GM20431 (cell line): ENCODE results near the gene VWA5B1.
"Not testable (repeated sequence)": the region's sequence is repeated elsewhere in the genome, so short reads cannot be mapped to it uniquely, and the experiment has no call there.

ENCODE experiments used
- in situ Hi-C: fragments of 300-500 bp; cut with MseI, MboI; formaldehyde crosslinking; loops from one replicate; pipeline ENCODE4 v1.15.0; 2020; ENCODE audit warnings: low sequenced_read_pairs; ENCODE audit not compliant: unreplicated experiment

Gene VWA5B1

DNA sequence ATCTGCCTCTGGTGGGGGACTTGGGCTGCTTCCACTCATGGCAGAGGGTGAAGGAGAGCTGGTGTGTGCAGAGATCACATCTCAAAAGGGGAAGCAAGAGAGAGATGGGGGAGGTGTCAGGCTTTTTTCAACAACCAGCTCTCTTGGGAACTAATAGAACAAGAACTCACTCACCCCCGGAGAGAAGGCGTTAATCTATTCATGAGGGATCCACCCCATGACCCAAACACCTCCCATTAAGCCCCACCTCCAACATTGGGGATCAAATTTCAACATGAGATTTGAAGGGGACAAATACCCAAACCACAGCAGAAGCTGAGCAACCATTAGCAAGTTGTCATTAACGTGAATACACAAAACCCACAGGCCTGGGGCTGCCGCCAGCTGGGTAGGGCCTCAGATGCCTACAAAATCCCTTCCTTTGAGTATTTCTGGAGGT, 12.0 kb upstream of the VWA5B1 start:
- in situ Hi-C loops: no loop called here

DNA sequence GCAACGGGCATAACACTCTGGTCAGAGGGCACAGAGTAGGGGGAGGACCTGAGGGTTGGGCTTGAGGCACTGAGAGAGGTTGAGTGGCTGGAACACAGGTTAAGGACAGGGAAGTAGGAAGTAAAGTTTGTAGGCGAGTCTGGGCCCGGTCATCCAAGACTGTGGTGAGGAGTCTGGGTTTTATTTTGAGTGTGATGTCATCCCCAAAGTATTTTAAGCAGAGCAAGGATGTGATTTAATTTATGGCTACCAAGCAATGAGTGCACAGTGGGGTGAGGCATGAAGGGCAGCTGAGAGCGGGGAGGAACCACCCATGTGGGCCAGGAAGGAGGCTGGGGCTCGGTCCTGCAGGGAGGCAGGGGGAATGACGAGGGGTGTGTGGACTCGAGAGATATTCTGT, 11.2 kb upstream of the VWA5B1 start:
- in situ Hi-C loops: no loop called here

DNA sequence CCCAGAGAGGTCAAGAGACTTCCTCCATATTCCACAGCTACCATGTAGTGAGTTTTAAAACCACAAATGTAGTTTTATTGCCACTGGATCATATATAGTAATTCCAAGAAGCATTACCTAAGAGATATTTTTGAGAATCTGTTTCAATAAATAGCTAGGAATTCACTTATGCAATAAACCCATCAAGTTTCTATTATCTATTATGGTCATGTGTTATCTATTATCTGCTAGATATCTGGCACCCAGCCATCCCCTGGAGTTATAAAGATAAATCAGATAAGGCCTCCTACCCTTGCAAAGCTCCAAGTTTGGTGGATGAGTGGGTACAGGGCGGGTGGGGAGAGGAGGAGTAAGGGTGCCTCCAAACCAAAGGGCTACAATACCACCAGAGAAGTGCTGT, 10.3 kb upstream of the VWA5B1 start:
- in situ Hi-C loops: no loop called here

DNA sequence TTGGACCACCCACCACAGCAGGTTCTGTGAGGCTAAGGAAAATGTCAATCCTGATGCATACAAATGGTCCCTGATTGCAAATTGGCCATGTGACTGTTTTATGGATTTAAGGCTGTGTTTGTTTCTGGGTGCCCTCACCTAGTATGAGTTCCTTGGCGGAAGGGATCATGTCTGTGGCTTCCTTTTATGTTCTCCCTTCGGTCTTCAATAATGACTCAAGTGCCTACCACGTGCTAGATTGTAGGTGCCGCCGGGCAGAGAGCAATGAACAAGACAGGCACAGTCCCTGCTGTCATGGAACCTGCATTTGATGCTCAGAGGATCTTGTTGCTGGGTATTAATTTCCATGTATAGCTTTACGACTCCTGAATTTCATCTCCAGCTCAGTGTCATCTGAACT, 9.8 kb upstream of the VWA5B1 start:
- in situ Hi-C loops: no loop called here

DNA sequence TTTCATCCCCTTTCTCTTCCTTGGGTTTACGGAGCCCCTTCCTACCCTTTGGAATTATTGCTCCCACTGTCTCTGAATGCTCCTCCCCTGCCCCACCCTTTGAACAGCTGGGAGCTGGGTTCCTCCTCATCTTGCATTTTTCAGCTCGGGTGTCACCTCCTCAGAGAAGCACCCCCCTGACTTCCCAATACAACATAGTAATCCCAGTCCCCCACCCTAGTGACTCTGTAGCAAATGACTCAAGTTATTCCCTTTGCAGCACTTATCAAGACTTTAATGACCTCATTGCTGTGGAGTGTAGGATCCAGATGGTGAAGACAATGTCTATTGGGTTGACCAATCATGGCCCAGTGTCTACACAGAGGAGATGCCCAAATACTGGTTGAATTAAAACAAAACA, 8.9 kb upstream of the VWA5B1 start:
- in situ Hi-C loops: no loop called here

DNA sequence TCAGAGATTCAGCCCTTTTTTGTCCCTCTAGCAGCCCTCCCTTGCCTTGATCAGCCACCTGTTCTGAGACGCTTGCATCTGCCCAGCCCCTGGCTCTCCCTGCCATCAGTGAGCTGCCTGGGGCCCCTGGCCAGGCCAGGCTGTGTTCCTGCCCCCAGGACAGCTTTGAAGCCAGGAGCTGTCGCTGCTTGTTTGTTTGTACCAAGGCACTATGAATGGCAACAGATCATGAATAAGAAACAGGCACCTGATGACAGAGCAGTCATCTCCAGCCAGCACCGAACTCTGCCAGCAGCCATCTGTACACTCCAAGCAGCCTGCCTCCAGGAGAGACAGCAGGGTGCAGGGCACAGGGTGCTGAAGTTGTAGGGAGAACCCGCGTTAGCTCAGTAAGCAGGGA, 8.1 kb upstream of the VWA5B1 start:
- in situ Hi-C loops: no loop called here

DNA sequence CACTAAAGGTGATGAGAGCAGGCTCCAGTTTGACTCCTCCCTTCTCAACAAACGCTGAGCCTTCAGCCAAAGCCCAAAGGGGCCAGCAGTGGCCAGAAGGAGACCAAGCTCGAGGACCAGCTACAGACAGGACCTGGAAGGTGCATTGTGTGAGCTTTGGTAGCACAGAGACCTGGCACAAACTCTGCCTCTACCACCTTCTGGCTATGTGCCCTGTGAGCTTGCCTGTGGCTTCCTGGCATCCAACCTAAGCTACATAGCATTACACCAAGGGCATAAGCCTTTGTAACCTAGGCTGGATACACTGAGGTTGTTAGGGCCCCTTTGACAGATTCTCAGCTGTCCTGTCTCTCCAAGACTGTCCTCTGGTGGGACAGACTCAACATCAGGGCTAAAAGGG, 6.6 kb upstream of the VWA5B1 start:
- in situ Hi-C loops: no loop called here

DNA sequence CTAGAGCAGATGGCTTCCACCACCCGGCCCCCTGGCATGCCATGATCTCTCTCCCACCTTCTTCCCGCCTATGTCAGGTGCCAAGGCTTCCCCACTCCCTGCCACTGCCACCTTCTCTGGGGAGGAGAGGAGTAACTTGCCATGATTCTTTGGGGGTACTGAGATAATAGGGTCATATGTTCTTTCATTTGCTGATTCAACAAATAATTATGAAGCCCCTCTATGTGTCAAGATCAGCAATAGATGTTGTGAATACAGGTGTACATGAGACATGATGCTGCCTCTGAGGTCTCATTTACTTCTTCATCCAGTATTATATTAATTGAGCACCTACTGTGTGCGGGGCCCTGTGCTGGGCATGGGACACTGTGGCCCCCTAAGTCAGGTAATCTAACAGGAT, 6.0 kb upstream of the VWA5B1 start:
- in situ Hi-C loops: no loop called here

DNA sequence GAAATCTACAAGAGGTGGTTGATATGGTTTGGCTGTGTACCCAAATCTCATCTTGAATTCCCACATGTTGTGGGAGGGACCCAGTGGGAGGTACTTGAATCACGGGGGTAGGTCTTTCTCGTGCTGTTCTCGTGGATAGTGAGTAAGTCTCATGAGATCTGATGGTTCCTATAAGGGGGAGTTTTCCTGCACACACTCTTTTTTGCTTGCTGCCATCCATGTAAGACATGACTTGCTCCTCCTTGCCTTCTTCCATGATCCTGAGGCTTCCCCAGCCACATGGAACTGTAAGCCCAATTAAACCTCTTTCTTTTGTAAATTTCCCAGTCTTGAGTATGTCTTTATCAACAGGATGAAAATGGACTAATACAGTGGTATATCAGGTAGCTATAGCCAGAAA, 5.2 kb upstream of the VWA5B1 start:
- in situ Hi-C loops: no loop called here

DNA sequence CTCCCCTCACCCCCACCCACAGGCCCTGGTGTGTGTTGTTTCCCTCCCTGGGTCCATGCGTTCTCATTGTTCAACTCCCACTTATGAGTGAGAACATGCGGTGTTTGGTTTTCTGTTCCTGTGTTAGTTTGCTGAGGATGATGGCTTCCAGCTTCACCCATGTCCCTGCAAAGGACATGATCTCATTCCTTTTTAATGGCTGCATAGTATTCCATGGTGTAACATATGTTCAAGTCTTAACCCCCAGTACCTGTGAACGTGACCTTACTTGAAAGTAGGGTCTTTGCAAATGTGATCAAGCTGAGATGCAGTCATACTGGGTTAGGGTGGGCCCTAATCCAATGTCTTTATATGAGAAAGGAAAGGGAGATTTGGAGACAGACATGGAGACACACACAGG, 3.0 kb upstream of the VWA5B1 start:
- in situ Hi-C loops: not testable (repeated sequence)

DNA sequence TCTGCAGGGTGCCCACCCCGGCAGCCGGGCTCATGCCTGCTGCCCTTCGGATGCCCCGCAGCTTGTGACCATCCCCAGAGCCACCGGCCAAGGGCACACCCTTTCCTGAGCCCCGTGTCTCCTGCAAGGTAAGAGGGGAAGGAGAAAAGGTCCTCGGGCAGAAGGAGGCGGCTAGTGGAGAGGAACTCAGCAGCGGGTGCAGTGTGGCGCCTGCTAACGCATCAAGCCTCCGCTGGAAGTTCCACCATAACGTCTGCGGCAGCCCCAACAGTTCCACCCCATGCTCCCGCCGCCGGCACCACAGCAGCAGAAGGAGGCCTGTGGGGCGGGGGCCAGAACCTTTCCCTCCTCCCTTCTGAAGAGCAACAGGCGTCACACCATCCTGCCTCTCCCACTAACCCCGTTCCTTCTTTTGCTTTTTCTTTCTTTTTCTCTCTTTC, 990 bp downstream of the VWA5B1 start:
- in situ Hi-C loops: no loop called here

DNA sequence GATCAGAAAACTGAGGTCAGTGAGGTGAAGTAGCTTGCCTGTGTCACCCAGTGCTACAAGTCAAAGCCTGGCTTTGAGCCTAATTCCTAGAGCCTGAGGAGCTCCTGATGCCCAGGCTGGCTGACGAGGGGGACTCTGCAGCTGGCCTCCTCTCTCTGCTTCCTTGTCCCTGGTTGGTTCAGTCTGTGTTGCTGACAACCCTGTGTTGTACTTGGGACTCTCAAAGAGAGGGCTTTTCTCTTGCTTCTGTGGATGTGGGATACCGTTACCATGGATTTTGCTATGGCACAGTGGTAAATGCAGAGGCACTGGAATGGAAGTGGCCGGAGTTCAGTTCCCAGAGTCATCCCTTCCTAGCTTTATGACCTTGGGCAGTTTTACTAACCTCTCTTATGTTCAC, 8.0 kb downstream of the VWA5B1 start:
- in situ Hi-C loops: no loop called here

DNA sequence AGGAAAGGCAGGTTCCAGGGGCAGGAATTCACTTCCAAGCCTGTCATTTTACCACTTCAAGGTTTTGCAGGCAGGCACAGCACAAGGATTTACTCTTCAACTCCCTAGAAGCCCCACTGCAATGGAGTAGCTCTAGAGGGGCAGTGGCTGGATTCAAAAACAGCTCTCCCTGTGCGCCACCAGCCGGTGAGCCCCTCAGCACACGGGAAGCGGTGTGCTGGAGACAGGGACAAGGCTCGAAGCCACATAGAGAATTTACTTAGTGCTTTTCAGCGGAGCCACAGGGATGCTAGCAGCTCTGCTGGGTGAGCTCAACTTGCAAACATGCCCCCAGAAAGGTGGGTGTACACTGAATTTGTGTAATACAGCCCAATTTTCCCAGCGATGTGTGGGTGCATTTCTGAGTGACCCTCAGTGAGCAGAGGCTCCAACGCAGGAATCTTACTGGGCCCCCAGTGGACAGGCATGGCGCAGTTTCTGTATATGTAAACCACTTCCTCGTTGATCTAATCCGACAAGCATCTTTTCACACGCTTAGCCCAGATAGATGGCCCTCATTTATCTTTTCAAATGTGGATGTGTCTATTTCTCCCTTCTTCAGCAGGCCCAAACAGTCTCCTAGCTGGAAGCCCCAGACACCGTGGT, 10.9 kb downstream of the VWA5B1 start:
- in situ Hi-C loops: no loop called here

DNA sequence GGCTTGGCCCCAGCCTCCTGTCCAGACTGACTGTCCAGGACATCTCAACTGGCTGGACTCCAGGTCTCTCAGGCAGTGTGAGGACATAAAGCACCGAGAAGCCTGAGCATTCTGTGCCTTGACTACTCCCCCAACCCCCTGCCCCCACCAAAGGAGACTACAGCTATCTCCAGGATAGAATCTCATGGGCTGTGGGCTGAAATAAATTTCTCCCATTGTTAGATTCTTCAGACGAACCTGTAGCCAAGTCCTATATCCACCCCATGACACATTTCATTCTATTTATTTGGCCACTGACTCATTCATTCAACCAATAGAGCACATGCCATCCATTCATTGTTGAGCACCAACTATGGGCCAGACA, 11.4 kb downstream of the VWA5B1 start:
- in situ Hi-C loops: no loop called here

DNA sequence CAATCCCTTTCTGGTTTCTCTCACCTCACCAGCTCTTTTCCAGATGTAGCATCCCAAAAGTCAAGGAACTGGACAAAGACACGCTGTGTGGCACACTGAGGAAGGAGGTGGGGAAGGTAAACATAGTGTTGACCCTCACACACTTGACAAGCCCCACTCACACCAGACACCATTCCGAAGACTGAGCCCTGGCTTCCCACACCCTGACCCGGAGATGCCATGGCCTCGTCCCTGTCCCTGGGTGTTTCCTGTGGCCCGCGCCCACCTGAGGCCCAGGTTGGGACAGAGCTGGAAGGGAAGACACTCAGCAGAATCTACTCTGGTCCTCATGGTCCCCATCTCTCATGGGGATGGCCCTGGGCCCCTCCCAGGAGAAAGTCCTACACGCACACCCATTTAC, 16.4 kb downstream of the VWA5B1 start:
- in situ Hi-C loops: no loop called here

DNA sequence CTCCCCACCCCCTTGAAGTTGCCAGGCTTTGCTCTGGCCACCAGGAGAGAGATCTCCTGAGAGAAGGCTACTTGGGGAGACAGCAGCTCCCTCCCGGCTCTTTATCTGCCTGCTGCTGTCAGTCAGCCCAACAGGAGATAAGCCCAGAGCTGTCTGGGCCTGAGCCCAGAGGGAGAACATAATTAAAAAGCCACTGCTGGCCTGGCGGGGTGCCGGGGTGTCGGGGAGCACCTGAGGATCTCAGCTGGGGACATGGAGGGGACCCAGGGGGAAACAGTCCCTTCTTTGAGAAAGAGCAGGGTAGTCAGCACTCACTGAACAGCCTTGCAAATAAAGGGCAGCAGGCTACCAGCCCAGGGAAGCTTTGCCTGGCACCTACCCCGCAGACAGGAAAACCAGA, 17.9 kb downstream of the VWA5B1 start:
- in situ Hi-C loops: no loop called here

DNA sequence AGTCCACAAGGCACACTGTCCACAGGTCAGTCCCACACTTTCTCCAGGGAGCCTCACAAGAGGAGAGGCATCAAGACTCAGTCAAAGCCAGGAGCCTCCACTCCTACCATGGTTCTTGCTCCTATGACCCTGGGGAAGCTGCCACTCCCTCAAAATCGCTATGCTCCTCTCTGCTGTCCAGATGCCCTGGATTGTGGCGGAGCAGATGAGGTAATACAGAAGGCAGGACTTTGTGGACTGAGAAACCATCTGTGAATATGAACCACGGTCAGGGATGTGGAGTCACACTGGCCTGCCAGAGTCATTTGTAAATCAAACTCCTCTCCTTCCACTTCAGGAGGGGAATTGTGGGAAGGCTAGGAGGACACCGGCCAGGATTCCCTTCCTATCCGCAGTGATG, 20.6 kb downstream of the VWA5B1 start:
- in situ Hi-C loops: no loop called here

DNA sequence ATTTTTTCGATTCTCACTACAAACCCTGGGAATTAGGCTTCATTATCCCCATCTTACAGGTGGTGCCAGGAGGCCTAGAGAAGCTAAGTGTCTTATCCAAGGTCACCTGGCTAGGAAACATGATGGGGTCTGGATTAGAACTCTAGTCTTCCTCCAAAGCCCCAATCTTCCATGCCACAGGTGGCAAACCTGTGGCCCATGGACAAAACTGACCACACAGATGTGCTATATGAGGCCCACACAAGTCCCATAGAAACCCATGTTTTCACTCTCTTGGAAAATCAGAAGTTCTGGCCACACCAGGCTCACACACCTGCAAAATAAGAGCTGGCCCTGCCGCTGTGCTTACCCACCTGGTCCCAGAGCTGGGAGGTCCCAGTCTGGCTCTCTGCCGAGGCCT, 21.6 kb downstream of the VWA5B1 start:
- in situ Hi-C loops: no loop called here

DNA sequence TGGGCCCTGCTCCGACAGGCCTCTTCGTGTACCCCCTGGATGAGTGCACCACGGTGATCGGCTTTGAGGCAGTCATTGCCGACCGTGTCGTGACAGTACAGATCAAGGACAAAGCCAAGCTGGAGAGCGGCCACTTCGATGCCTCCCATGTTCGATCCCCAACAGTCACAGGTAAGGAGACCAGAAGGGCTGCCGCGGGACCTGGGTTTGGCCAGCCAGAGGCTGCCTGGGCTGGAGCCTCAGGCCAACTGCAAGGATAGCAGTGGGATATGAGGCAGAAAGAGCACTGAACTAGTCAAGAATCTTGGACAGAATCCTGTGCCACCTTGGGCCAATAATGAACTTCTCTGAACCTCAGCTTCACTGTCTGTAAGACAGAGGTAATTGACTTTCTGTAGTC, 22.1 kb downstream of the VWA5B1 start:
- in situ Hi-C loops: no loop called here

DNA sequence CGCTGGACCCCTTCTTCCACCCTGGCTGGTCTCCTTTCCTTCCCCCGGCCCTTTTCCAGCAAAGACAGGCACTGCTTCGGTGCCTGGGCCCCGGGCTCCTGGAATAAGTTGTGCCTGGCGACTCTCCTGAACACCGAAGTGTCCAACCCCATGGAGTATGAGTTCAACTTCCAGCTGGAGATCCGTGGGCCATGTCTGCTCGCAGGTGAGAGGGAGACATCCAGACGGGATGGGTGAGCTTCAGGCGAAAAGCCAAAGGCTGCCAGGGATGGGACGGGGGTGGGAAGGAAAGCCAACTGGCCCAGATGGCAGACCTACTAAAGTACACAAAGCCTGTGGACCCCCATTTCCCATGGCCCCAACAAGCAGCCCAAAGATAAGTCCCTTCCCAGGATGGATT, 26.8 kb downstream of the VWA5B1 start:
- in situ Hi-C loops: no loop called here

DNA sequence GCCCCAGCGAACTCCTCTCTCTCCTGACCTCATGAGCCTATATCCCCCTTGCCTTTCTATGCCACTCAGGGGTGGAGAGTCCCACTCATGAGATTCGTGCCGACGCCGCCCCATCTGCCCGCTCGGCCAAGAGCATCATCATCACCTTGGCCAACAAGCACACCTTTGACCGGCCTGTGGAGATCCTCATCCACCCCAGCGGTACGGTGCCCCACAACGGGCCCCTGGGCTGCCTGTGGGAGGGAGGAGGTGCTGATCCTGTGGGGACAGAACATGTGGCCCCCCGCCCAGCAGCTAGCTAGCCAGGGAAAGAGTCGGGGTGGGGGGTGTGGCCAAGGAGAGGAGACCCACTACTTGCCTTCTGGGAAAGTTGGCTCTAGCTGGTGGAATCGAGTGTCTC, 27.8 kb downstream of the VWA5B1 start:
- in situ Hi-C loops: no loop called here

DNA sequence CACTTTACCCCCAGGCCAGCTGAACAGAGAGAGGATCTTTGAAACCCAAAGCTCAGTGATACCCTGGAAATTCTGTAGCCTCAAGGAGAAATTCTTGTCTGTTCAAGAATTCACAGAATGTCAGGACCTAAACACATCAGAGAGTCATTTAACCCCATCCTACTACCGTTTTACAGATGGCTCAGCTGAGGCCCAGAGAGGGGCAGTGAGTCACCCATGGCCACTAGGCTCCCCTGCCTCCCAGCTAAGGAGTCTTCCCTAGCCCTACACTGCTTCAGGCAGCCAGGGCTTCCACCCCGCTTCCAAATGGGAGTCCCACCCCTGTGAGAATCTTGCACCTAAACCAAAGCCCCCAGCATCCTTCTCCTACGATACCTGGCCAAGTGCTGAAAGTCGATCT, 28.3 kb downstream of the VWA5B1 start:
- in situ Hi-C loops: no loop called here
